Activated CD8-positive, alpha-beta T cell treated with anti-CD3 and anti-CD28 coated beads for 36 hours (primary cell): Measurements from ENCODE around the gene TFPI. TPM values are rescaled to one million over a fixed set of nuclear protein-coding genes. Genes with fewer than 3 reads are reported as not detected.

Experiments used
- ATAC-seq: fragments of 200-7000 bp; cut with Tn5 transposase; one replicate; pipeline ENCODE4 v1.10.0; 2021; ENCODE audit warnings: mild to moderate bottlenecking, moderate library complexity
- CTCF ChIA-PET: fragments of 350-600 bp; sonication (Branson Sonifier 250); formaldehyde crosslinking; loops from one replicate; lab custom pipeline; 2021; ENCODE audit warnings: antibody characterized with exemption; lab: Charles Lee
- POLR2A ChIA-PET: fragments of 350-600 bp; sonication (Branson Sonifier 250); formaldehyde crosslinking; loops from one replicate; lab custom pipeline; 2021; ENCODE audit warnings: antibody characterized with exemption; lab: Charles Lee
- DNase-seq: peaks from one replicate; pipeline ENCODE4 v3.0.0-alpha.2; 2020
- H3K27ac Mint-ChIP-seq: one replicate; pipeline ENCODE4 v1.8.0; 2021; ENCODE audit warnings: mild to moderate bottlenecking, mixed read lengths
- H3K27me3 Mint-ChIP-seq: one replicate; pipeline ENCODE4 v1.8.0; 2021; ENCODE audit warnings: mixed read lengths
- H3K36me3 Mint-ChIP-seq: one replicate; pipeline ENCODE4 v1.8.0; 2021; ENCODE audit warnings: low read depth, mixed read lengths
- H3K4me1 Mint-ChIP-seq: one replicate; pipeline ENCODE4 v1.8.0; 2021; ENCODE audit warnings: low read depth, mixed read lengths
- H3K4me3 Mint-ChIP-seq: one replicate; pipeline ENCODE4 v1.8.0; 2021; ENCODE audit warnings: mild to moderate bottlenecking, moderate library complexity, mixed read lengths
- H3K9me3 Mint-ChIP-seq: one replicate; pipeline ENCODE4 v1.8.0; 2021; ENCODE audit warnings: mixed read lengths
- CTCF ChIP-seq: fragments of 200-600 bp; IDR thresholded peaks from one replicate; pipeline ENCODE4 v1.8.0; 2022; ENCODE audit warnings: antibody characterized with exemption, mild to moderate bottlenecking
- intact Hi-C: fragments of 100-400 bp; cut with micrococcal nuclease; formaldehyde crosslinking; loops from one replicate; pipeline ENCODE4 v1.10.0; 2022
- total RNA-seq, 2 experiments: library from RNA; stranded (reverse); gene quantifications; one replicate each; pipeline ENCODE4 v1.2.3, GENCODE V29; 2021

Gene TFPI
- total RNA-seq, 2 experiments from 2014 or later: not detected

DNA sequence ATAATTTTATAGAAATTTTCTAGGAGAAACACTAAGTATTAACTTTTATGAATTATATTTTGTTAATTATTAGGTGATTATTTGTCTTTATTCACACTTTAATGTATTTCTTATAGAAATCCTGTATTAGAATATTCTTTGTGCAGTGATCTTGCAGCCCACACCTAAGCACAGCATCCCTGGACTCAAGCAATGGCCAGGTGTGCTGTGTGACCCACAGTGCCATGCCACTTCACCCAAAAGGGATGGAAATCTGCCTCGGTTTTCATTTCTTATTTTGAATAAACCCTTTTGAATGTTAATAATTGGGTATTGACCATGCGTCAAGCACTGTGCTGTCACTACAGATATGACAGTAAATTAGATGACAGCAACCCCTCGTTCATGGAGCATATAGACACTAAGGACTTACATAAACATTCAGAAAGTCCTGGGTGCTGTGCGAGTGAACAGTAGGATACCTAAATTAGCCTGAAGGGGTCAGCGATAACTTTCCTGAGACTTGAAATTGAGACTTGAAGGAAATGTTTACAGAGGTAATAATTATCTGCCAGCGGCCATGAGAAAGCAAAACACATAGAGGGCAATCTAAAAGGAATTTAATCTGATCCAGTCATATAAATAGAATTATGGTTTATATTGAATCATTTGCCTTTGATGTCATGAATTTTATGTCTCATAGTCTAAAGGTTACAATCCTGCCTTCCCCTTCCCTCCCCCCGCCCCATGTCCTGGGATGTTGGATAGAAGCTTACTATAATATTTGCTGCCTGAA, 53.5 kb downstream of the TFPI start:
- TF ChIP-seq CTCF: no peak
- intact Hi-C loops: loop anchor here (1.0 to 5.0 kb wide), 2 partner anchors 80 to 342 kb away; no protein-coding TSS in a partner anchor
- Mint-ChIP-seq H3K36me3 (no peaks in the 10 kb centered on the region), H3K9me3 (no peaks in the 10 kb centered on the region), H3K27ac (no peak overlapping the region), H3K4me3 (no peak overlapping the region), H3K27me3 (peaks cover 1% of the 10 kb centered on the region), H3K4me1 (no peaks in the 10 kb centered on the region)
- CTCF ChIA-PET: interaction anchor here (0.7 to 2.7 kb wide), 37 partner anchors 14 to 1029 kb away, joined by 3 to 83 read pairs (median 4); partner anchors contain the start of gene CALCRL
- ATAC-seq (no peak), DNase-seq (no peak)
- POLR2A ChIA-PET: no interaction called here

GRCh38 chr2:187499941-187500532, 54.2 kb downstream of the TFPI start:
- H3K4me3 Mint-ChIP-seq: no peak overlapping the region
- ChIA-PET POLR2A (no interaction called here), CTCF (interaction anchor here (0.6 to 2.7 kb wide), 39 partner anchors 13 to 1030 kb away, joined by 3 to 83 read pairs (median 4); partner anchors contain the start of gene CALCRL)
- no peaks in the 10 kb centered on the region for H3K4me1 Mint-ChIP-seq
- H3K27ac Mint-ChIP-seq: no peak overlapping the region
- peaks cover 1% of the 10 kb centered on the region for H3K27me3 Mint-ChIP-seq
- TF ChIP-seq CTCF: peak; percentile 84
- no peaks in the 10 kb centered on the region for H3K9me3 Mint-ChIP-seq
- intact Hi-C loops: loop anchor here (1.0 to 5.0 kb wide), 2 partner anchors 80 to 342 kb away; no protein-coding TSS in a partner anchor
- peak; percentile 73 for ATAC-seq
- DNase-seq: peak; percentile 72
- no peaks in the 10 kb centered on the region for H3K36me3 Mint-ChIP-seq

DNA sequence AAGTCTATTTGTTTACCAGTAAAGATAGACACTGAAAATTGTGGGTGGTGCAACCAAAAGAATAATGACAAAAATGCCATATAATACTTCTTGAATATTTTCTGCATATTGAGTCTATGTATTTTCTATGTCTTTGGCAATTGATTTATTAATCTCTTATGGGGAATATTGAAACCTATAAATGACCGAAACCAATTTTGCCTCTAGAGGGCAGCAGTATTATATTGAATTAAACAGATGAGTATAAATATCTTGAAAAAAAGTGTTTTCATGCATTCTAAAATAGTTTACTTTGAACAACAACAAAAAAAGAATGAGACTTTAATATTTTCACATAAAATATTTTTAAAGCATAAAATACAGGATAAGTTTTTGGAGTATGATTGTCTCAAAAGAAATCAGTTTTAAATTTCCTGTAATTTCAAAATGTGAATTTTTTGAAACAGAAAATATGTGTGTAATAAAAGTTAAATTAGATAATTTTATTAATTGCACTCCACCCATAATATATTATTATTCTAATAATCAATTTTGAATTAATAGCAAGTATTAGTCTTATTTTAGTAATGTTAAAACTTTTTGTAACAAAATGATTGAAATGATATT, 56.3 kb downstream of the TFPI start:
- ChIA-PET POLR2A (no interaction called here), CTCF (interaction anchor here (2.3 to 2.7 kb wide), 3 partner anchors 77 to 345 kb away, joined by 8 to 83 read pairs (median 15); no protein-coding TSS in a partner anchor)
- peaks cover 2% of the 10 kb centered on the region for H3K9me3 Mint-ChIP-seq
- DNase-seq (no peak), ATAC-seq (no peak)
- H3K4me1 Mint-ChIP-seq: no peaks in the 10 kb centered on the region
- TF ChIP-seq CTCF: peak; percentile 54
- no peak overlapping the region for H3K27ac Mint-ChIP-seq
- H3K36me3 Mint-ChIP-seq: no peaks in the 10 kb centered on the region
- H3K4me3 Mint-ChIP-seq: no peak overlapping the region
- intact Hi-C loops: no loop called here
- H3K27me3 Mint-ChIP-seq: peaks cover 1% of the 10 kb centered on the region

- no peaks in the 10 kb centered on the region for H3K4me1 Mint-ChIP-seq
- ATAC-seq (no peak), DNase-seq (no peak)
- TF ChIP-seq CTCF: no peak
- no peak overlapping the region for H3K27ac Mint-ChIP-seq
- H3K27me3 Mint-ChIP-seq: no peaks in the 10 kb centered on the region
- CTCF ChIA-PET: no interaction called here
- H3K4me3 Mint-ChIP-seq: no peak overlapping the region
- intact Hi-C loops: no loop called here
- POLR2A ChIA-PET: no interaction called here
- peaks cover 2% of the 10 kb centered on the region for H3K9me3 Mint-ChIP-seq
- no peaks in the 10 kb centered on the region for H3K36me3 Mint-ChIP-seq
Observed at GRCh38 chr2:187497140-187497539, 57.1 kb downstream of the TFPI start.
